ENCODE results near the gene KIAA1671.

The KIAA1671 gene

GRCh38 chr22:25039255-25039654 lies 86.7 kb downstream of the KIAA1671 start:
- no peak for DNase-seq (ENCODE audit: low read depth in 3 of 3, low spot score in 1 of 3)

- DNase-seq (ENCODE audit: low read depth in 3 of 3, low spot score in 1 of 3), result no peak
These were observed 87.2 kb downstream of the KIAA1671 start for GRCh38 chr22:25039754-25040153.

GRCh38 chr22:25045159-25045558 lies 92.6 kb downstream of the KIAA1671 start:
- DNase-seq (ENCODE audit: low read depth in 3 of 3, low spot score in 1 of 3), result no peak

- DNase-seq (ENCODE audit: low read depth in 3 of 3, low spot score in 1 of 3), result no peak
These were observed 95.6 kb downstream of the KIAA1671 start for GRCh38 chr22:25048071-25048470.

- peak; percentile 38 to 47 (median 39) for DNase-seq (ENCODE audit: low read depth in 3 of 3, low spot score in 1 of 3)
These were observed 96.4 kb downstream of the KIAA1671 start for GRCh38 chr22:25048659-25049647.

GRCh38 chr22:25049770-25050169 lies 97.3 kb downstream of the KIAA1671 start:
- DNase-seq (ENCODE audit: low read depth in 3 of 3, low spot score in 1 of 3), result no peak

GRCh38 chr22:25050566-25050965 lies 98.0 kb downstream of the KIAA1671 start:
- DNase-seq (ENCODE audit: low read depth in 3 of 3, low spot score in 1 of 3), result no peak

- no peak for DNase-seq (ENCODE audit: low read depth in 3 of 3, low spot score in 1 of 3)
These were observed 98.6 kb downstream of the KIAA1671 start for GRCh38 chr22:25051073-25051472.

- no peak for DNase-seq (ENCODE audit: low read depth in 3 of 3, low spot score in 1 of 3)
These were observed 99.6 kb downstream of the KIAA1671 start for GRCh38 chr22:25051983-25052710.

- no peak for DNase-seq (ENCODE audit: low read depth in 3 of 3, low spot score in 1 of 3)
These were observed 100.8 kb downstream of the KIAA1671 start for GRCh38 chr22:25053153-25053805.

- no peak for DNase-seq (ENCODE audit: low read depth in 3 of 3, low spot score in 1 of 3)
These were observed 102.5 kb downstream of the KIAA1671 start for GRCh38 chr22:25054943-25055511.

- DNase-seq (ENCODE audit: low read depth in 3 of 3, low spot score in 1 of 3), result peak in 2 of 3 donors; percentile 44 to 74
These were observed 104.7 kb downstream of the KIAA1671 start for GRCh38 chr22:25057013-25057881.

- no peak for DNase-seq (ENCODE audit: low read depth in 3 of 3, low spot score in 1 of 3)
These were observed 106.9 kb downstream of the KIAA1671 start for GRCh38 chr22:25059438-25059837.

- no peak for DNase-seq (ENCODE audit: low read depth in 3 of 3, low spot score in 1 of 3)
These were observed 108.1 kb downstream of the KIAA1671 start for GRCh38 chr22:25060522-25061071.

GRCh38 chr22:25061134-25061533 lies 108.6 kb downstream of the KIAA1671 start:
- DNase-seq (ENCODE audit: low read depth in 3 of 3, low spot score in 1 of 3), result no peak

GRCh38 chr22:25061605-25062376 lies 109.3 kb downstream of the KIAA1671 start:
- DNase-seq (ENCODE audit: low read depth in 3 of 3, low spot score in 1 of 3), result no peak

GRCh38 chr22:25062386-25063085 lies 110.0 kb downstream of the KIAA1671 start:
- DNase-seq (ENCODE audit: low read depth in 3 of 3, low spot score in 1 of 3), result peak in 2 of 3 donors; percentile 63 to 74

GRCh38 chr22:25064894-25065560 lies 112.5 kb downstream of the KIAA1671 start:
- no peak for DNase-seq (ENCODE audit: low read depth in 3 of 3, low spot score in 1 of 3)
